Type B pancreatic cell (in vitro differentiated cells): ENCODE data around the gene SLC35D3. TPM values are rescaled to one million over a fixed set of nuclear protein-coding genes. Genes with fewer than 3 reads are reported as not detected.
"Not testable (repeated sequence)": the region's sequence is repeated elsewhere in the genome, so short reads cannot be mapped to it uniquely, and the experiment has no call there.

Experiments used
- DNase-seq: peaks from one replicate; pipeline ENCODE4 v3.0.0; 2021; ENCODE audit warnings: mixed read lengths; ENCODE audit not compliant: unreplicated experiment; ENCODE audit errors: extremely low spot score
- H3K27ac Mint-ChIP-seq: 2 replicates; pipeline ENCODE4 v1.8.0; 2021; ENCODE audit warnings: mild to moderate bottlenecking, mixed read lengths
- H3K27me3 Mint-ChIP-seq: 2 replicates; pipeline ENCODE4 v1.8.0; 2021; ENCODE audit warnings: mixed read lengths
- H3K36me3 Mint-ChIP-seq: 2 replicates; pipeline ENCODE4 v1.8.0; 2021; ENCODE audit warnings: mixed read lengths
- H3K4me1 Mint-ChIP-seq: one replicate; pipeline ENCODE4 v1.8.0; 2021; ENCODE audit warnings: mixed read lengths; ENCODE audit not compliant: unreplicated experiment
- H3K4me3 Mint-ChIP-seq: 2 replicates; pipeline ENCODE4 v1.8.0; 2021; ENCODE audit warnings: mild to moderate bottlenecking, mixed read lengths
- H3K9me3 Mint-ChIP-seq: 2 replicates; pipeline ENCODE4 v1.8.0; 2021; ENCODE audit warnings: mixed read lengths
- total RNA-seq: library from RNA; stranded (reverse); gene quantifications from 2 replicates; pipeline ENCODE4 v1.2.1, GENCODE V29; 2021; ENCODE audit warnings: low replicate concordance
- TF ChIP-seq, protein P1 (sequence below): fragments of 200-600 bp; sonication (generic); conservative IDR thresholded peaks from 2 replicates; pipeline ENCODE4 v1.5.0; 2021; ENCODE audit warnings: antibody characterized with exemption, mild to moderate bottlenecking

The SLC35D3 gene
- total RNA-seq, 1 donor from 2014 or later = 0.41 TPM

DNA sequence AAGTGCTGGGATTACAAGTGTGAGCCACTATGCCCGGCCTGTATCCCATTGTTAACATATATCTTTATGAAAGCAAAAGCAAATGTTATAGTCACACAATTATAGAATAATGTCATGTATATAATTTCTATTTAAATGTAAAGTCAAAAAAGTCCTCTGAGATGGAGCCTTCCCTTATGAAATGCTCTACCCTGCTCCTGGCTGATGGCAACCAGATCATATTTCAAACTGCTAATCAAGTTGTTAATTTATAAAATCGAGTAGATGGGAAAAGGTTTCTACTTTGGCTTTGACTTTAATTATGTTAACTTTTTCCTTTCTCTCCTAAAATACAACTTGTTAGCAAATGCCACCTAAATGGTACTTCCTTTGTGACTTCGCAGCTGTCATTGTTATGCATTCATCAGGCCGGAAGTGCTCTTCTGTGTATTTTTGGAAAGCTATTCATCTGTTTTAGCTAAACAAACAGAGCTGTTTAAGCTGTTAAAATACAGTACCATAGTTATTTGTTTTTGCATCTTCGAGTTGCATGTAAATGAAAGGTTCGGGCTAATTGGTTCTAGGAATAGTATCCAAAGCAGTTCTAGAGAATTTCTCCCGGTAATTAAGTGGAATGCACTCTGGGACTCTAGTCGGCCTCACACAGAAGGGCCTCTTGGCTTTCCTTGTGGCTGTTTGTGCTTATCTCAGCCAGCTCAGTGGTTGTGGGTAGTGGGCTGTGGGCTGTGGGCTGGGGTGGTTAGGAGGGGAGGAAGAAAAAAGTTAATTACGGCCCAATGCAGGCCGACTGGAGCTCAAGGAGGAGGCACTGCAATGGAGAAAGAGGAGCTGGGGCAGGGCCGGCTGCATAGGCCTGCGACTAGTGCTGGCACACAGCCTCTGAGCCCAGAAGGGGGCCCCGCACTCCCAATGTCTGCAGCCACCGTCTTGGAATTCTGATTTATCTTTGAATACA lies 34.8 kb downstream of the SLC35D3 start:
- Mint-ChIP-seq H3K4me1 (peaks cover 18% of the 10 kb centered on the region), H3K27me3 (peaks cover 3% of the 10 kb centered on the region), H3K36me3 (no peaks in the 10 kb centered on the region), H3K27ac (peak overlapping the region; percentile 48), H3K9me3 (no peaks in the 10 kb centered on the region), H3K4me3 (no peak overlapping the region)
- TF ChIP-seq, protein P1, sequence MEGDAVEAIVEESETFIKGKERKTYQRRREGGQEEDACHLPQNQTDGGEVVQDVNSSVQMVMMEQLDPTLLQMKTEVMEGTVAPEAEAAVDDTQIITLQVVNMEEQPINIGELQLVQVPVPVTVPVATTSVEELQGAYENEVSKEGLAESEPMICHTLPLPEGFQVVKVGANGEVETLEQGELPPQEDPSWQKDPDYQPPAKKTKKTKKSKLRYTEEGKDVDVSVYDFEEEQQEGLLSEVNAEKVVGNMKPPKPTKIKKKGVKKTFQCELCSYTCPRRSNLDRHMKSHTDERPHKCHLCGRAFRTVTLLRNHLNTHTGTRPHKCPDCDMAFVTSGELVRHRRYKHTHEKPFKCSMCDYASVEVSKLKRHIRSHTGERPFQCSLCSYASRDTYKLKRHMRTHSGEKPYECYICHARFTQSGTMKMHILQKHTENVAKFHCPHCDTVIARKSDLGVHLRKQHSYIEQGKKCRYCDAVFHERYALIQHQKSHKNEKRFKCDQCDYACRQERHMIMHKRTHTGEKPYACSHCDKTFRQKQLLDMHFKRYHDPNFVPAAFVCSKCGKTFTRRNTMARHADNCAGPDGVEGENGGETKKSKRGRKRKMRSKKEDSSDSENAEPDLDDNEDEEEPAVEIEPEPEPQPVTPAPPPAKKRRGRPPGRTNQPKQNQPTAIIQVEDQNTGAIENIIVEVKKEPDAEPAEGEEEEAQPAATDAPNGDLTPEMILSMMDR = peak; percentile 36
- no peak for DNase-seq

DNA sequence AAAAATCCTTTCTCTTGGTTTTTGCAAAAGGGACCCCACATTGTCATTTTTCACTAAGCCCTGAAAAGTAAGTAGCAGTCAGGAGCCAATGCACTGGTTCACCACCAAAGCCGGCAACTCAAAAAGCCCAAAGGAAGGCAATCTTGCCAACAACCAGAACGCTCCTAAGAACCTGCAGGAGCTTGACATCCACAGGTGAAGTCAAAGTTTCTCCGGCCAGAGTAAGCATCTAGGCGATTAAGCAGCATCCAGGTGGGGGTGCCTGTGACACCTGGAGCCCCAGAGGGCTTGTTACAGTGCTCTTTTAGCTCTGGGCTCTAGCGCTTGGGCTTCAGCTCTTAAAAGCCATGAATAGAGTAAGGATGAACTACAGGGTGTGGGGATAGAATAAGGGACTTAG lies 36.1 kb downstream of the SLC35D3 start:
- H3K27me3 Mint-ChIP-seq = peaks cover 3% of the 10 kb centered on the region
- H3K4me1 Mint-ChIP-seq = peaks cover 18% of the 10 kb centered on the region
- no peaks in the 10 kb centered on the region for H3K9me3 Mint-ChIP-seq
- no peak overlapping the region for H3K4me3 Mint-ChIP-seq
- TF ChIP-seq, protein P1 = no peak
- no peak for DNase-seq
- no peaks in the 10 kb centered on the region for H3K36me3 Mint-ChIP-seq
- H3K27ac Mint-ChIP-seq = no peak overlapping the region

GRCh38 chr6:136959471-136959891 lies 37.4 kb downstream of the SLC35D3 start:
- peak overlapping the region; percentile 65 for H3K27ac Mint-ChIP-seq
- H3K27me3 Mint-ChIP-seq = peaks cover 3% of the 10 kb centered on the region
- no peak overlapping the region for H3K4me3 Mint-ChIP-seq
- no peaks in the 10 kb centered on the region for H3K36me3 Mint-ChIP-seq
- no peak for DNase-seq
- no peaks in the 10 kb centered on the region for H3K9me3 Mint-ChIP-seq
- TF ChIP-seq, protein P1 = no peak
- peaks cover 18% of the 10 kb centered on the region for H3K4me1 Mint-ChIP-seq

GRCh38 chr6:136959935-136960334 lies 37.8 kb downstream of the SLC35D3 start:
- peaks cover 18% of the 10 kb centered on the region for H3K4me1 Mint-ChIP-seq
- H3K4me3 Mint-ChIP-seq, H3K27me3 Mint-ChIP-seq, H3K9me3 Mint-ChIP-seq, DNase-seq, H3K36me3 Mint-ChIP-seq, H3K27ac Mint-ChIP-seq: not testable (repeated sequence)

GRCh38 chr6:136960781-136961180 lies 38.7 kb downstream of the SLC35D3 start:
- peaks cover 18% of the 10 kb centered on the region for H3K4me1 Mint-ChIP-seq
- TF ChIP-seq, protein P1 = no peak
- no peaks in the 10 kb centered on the region for H3K36me3 Mint-ChIP-seq
- peaks cover 3% of the 10 kb centered on the region for H3K27me3 Mint-ChIP-seq
- no peak overlapping the region for H3K27ac Mint-ChIP-seq
- no peak for DNase-seq
- no peaks in the 10 kb centered on the region for H3K9me3 Mint-ChIP-seq
- H3K4me3 Mint-ChIP-seq = no peak overlapping the region

- no peak for DNase-seq
- Mint-ChIP-seq H3K27me3 (peaks cover 3% of the 10 kb centered on the region), H3K9me3 (no peaks in the 10 kb centered on the region), H3K36me3 (no peaks in the 10 kb centered on the region), H3K4me1 (peaks cover 17% of the 10 kb centered on the region), H3K27ac (no peak overlapping the region), H3K4me3 (no peak overlapping the region)
- TF ChIP-seq, protein P1 = no peak
Observed at GRCh38 chr6:136961848-136962247, 39.7 kb downstream of the SLC35D3 start.
